K562 (cell line): ENCODE results near the gene LMX1B. TPM values are rescaled to one million over a fixed set of nuclear protein-coding genes. Genes with fewer than 3 reads are reported as not detected.

Experiments used
- ATAC-seq: fragments of 200-7000 bp; cut with Tn5 transposase; 3 replicates; pipeline ENCODE4 v1.9.1; 2020; ENCODE audit warnings: moderate library complexity
- BruUV-seq: library from RNA; stranded (reverse); fragments of 400-500 nt; replicated peaks from 2 replicates; lab custom pipeline; 2021; lab: Mats Ljungman, UMichigan
- CTCF ChIA-PET: fragments of 300-600 bp; formaldehyde crosslinking; extraction: SDS; loops from one replicate; lab custom pipeline; 2021; ENCODE audit warnings: low intra/inter-chr PET ratio; lab: Yijun Ruan, JAX
- POLR2A ChIA-PET: fragments of 300-600, 350-650 bp; sonication (Branson Sonifier 250); formaldehyde crosslinking; extraction: SDS; loops from one replicate; lab custom pipeline; 2021; ENCODE audit warnings: antibody characterized with exemption, inconsistent platforms; lab: Yijun Ruan, JAX
- DNase-seq, 4 experiments: peaks; one replicate each; pipeline versions ENCODE4 v3.0.0 to v3.0.0-alpha.2; 2011 to 2018; ENCODE audit warnings: low spot score in 3 of 4, mixed read lengths in 3 of 4; ENCODE audit errors: extremely low read depth in 1 of 4
- FAIRE-seq: peaks from 2 replicates; lab custom pipeline; 2011; peaks lifted over from hg19 to GRCh38; lab: Jason Lieb, UNC
- H2AFZ ChIP-seq: 2 replicates; pipeline ENCODE4 v1.6.0; 2011; ENCODE audit warnings: low read depth, low read length, control low read depth, inconsistent platforms
- H3K27ac ChIP-seq: fragments of 200-600 bp; 3 replicates; pipeline ENCODE4 v1.8.0; 2011; ENCODE audit warnings: low read depth, mild to moderate bottlenecking, control low read depth, inconsistent platforms, low read length, moderate library complexity, mixed read lengths; ENCODE audit errors: extremely low read depth
- H3K27me3 ChIP-seq, 2 experiments: fragments of 300-600 bp in 1 of 2; 2 replicates in 1 of 2; 3 replicates in 1 of 2; pipeline versions ENCODE4 v1.6.0 to v1.8.0; 2011; ENCODE audit warnings: inconsistent platforms in 2 of 2, low read length in 2 of 2, mild to moderate bottlenecking in 1 of 2, mixed read lengths in 1 of 2, moderate library complexity in 1 of 2; ENCODE audit not compliant: control insufficient read depth in 2 of 2, insufficient read depth in 2 of 2
- H3K36me3 ChIP-seq: fragments of 300-600 bp; 3 replicates; pipeline ENCODE4 v1.8.0; 2011; ENCODE audit warnings: mild to moderate bottlenecking, low read length, inconsistent platforms; ENCODE audit not compliant: control insufficient read depth, insufficient read depth
- H3K4me1 ChIP-seq, 2 experiments: fragments of 200-600 bp in 1 of 2; replicated peaks in 1 of 2; 2 replicates in 1 of 2; 3 replicates in 1 of 2; pipeline versions ENCODE4 v1.5.1 to v1.8.0; 2011; ENCODE audit warnings: inconsistent platforms in 2 of 2, low read length in 2 of 2, mild to moderate bottlenecking in 1 of 2, mixed read lengths in 1 of 2, moderate library complexity in 1 of 2; ENCODE audit not compliant: control insufficient read depth in 2 of 2, insufficient read depth in 2 of 2
- H3K4me2 ChIP-seq: 2 replicates; pipeline ENCODE4 v1.6.1; 2011; ENCODE audit warnings: low read length, control low read depth, inconsistent platforms, mixed read lengths; ENCODE audit not compliant: insufficient read depth
- H3K4me3 ChIP-seq: fragments of 200-600 bp; sonication (generic), shearing (Covaris generic); 2 replicates; pipeline ENCODE4 v1.5.1; 2016; ENCODE audit warnings: control low read depth, inconsistent platforms
- H3K79me2 ChIP-seq: fragments of 200-600 bp; 3 replicates; pipeline ENCODE4 v1.8.0; 2011; ENCODE audit warnings: low read length, inconsistent platforms; ENCODE audit not compliant: control insufficient read depth, insufficient read depth
- H3K9ac ChIP-seq, 2 experiments: 2 replicates each; pipeline versions ENCODE4 v1.6.0 to v1.6.1; 2011; ENCODE audit warnings: low read depth in 2 of 2, low read length in 2 of 2, control low read depth in 1 of 2, inconsistent platforms in 1 of 2, mild to moderate bottlenecking in 1 of 2, mixed read lengths in 1 of 2; ENCODE audit not compliant: insufficient read depth in 1 of 2
- H3K9me1 ChIP-seq: one replicate; pipeline ENCODE4 v1.6.0; 2011; ENCODE audit warnings: inconsistent platforms, mild to moderate bottlenecking, low read length, moderate library complexity; ENCODE audit not compliant: control insufficient read depth, insufficient read depth
- H3K9me3 ChIP-seq: replicated peaks from 2 replicates; pipeline ENCODE4 v1.5.1; 2011; ENCODE audit warnings: low read depth, low read length, inconsistent platforms; ENCODE audit not compliant: control insufficient read depth, insufficient read depth
- H4K20me1 ChIP-seq: replicated peaks from 2 replicates; pipeline ENCODE4 v1.6.1; 2011; ENCODE audit warnings: low read length, inconsistent platforms, mixed read lengths; ENCODE audit not compliant: control insufficient read depth, insufficient read depth
- CBX1 ChIP-seq: sonication (generic); IDR thresholded peaks from 2 replicates; pipeline ENCODE4 v1.6.1; 2016; ENCODE audit warnings: antibody characterized with exemption, low read depth, mild to moderate bottlenecking
- CBX5 ChIP-seq: IDR thresholded peaks from 2 replicates; pipeline ENCODE4 v1.6.1; 2014; ENCODE audit warnings: low read depth, borderline replicate concordance
- CREBBP ChIP-seq: IDR thresholded peaks from one replicate; pipeline ENCODE4 v1.6.1; 2012; ENCODE audit warnings: low read depth, mild to moderate bottlenecking, control low read depth, inconsistent platforms, low read length
- DMBX1 ChIP-seq: fragments of 250-450 bp; sonication (Bioruptor Pico); IDR thresholded peaks from 2 replicates; pipeline ENCODE4 v1.8.0; 2022; ENCODE audit warnings: inconsistent platforms, mild to moderate bottlenecking, moderate library complexity, borderline replicate concordance
- ELF2 ChIP-seq: fragments of 250-450 bp; sonication (Bioruptor Pico); IDR thresholded peaks from 2 replicates; pipeline ENCODE4 v1.5.0; 2021; ENCODE audit warnings: mild to moderate bottlenecking
- FUS ChIP-seq: fragments of 200-400 bp; formaldehyde crosslinking; optimal IDR thresholded peaks from 2 replicates; pipeline ENCODE3; 2017; ENCODE audit warnings: low read depth, low read length
- ZNF134 ChIP-seq: fragments of 250-450 bp; sonication (Bioruptor Pico); conservative IDR thresholded peaks from 2 replicates; pipeline ENCODE4 v1.4.0; 2020
- ZNF23 ChIP-seq: fragments of 250-450 bp; sonication (Bioruptor Pico); IDR thresholded peaks from 2 replicates; pipeline ENCODE4 v1.4.0; 2020; ENCODE audit warnings: mild to moderate bottlenecking
- ZNF280A ChIP-seq: fragments of 450-650 bp; IDR thresholded peaks from 2 replicates; pipeline ENCODE4 v1.6.1; 2018; ENCODE audit warnings: mild to moderate bottlenecking, low read depth; ENCODE audit not compliant: partially characterized antibody
- ZNF561 ChIP-seq: fragments of 450-650 bp; formaldehyde crosslinking; conservative IDR thresholded peaks from 2 replicates; pipeline ENCODE4 v1.4.0; 2020; ENCODE audit warnings: mild to moderate bottlenecking, moderate library complexity
- ZNF695 ChIP-seq: fragments of 450-650 bp; formaldehyde crosslinking; IDR thresholded peaks from 2 replicates; pipeline ENCODE4 v1.4.0; 2020; ENCODE audit warnings: mild to moderate bottlenecking, moderate library complexity
- WGBS: fragments of 100-300 bp; shearing (Covaris generic); methylation state at CpG from one replicate; pipeline ENCODE4 v1.1.6; 2016; ENCODE audit warnings: low coverage, mixed read lengths; ENCODE audit not compliant: insufficient coverage; ENCODE audit errors: missing lambda C conversion rate; 5-methylcytosine and 5-hydroxymethylcytosine counted together
- in situ Hi-C: fragments of 300-500 bp; cut with MboI; formaldehyde crosslinking; loops from 4 replicates; pipeline ENCODE4 v1.15.0; 2018; ENCODE audit warnings: inconsistent platforms, mixed read lengths
- intact Hi-C: fragments of 100-400 bp; cut with micrococcal nuclease; formaldehyde crosslinking; loops from 2 replicates; pipeline ENCODE4 v1.14.2; 2022
- polyA plus RNA-seq, 8 experiments: library from polyadenylated mRNA; depleted of rRNA in 4 of 8; stranded (reverse) in 5 of 8; unstranded in 3 of 8; fragments of >200 nt; fragmentation: Nextera tagmentation in 2 of 8; fragmentation: Illumina TruSeq in 1 of 8; extraction: Ambion mirVana in 2 of 8; extraction: Trizol in 1 of 8; gene quantifications; 2 replicates each; pipeline versions ENCODE4 v1.2.1 to v1.2.3, GENCODE V29; 2011 to 2014; ENCODE audit warnings: inconsistent platforms in 1 of 8, missing spikeins in 1 of 8
- total RNA-seq, 7 experiments: library from RNA; depleted of rRNA in 6 of 7; stranded (reverse); fragments of >200 nt in 6 of 7; fragmentation: Illumina TruSeq in 2 of 7; extraction: Trizol in 2 of 7; gene quantifications; 2 replicates each; pipeline versions ENCODE4 v1.2.1 to v1.2.3, GENCODE V29; 2011 to 2021; ENCODE audit warnings: low replicate concordance in 1 of 7
- TF ChIP-seq, protein P1 (sequence below): fragments of 450-650 bp; conservative IDR thresholded peaks from 2 replicates; pipeline ENCODE4 v1.6.1; 2016; ENCODE audit warnings: missing genetic modification characterization, low read depth, mild to moderate bottlenecking, missing compliant biosample characterization, moderate library complexity

Gene LMX1B
- total and polyA plus RNA-seq, 9 of the 15 experiments (the other 6 are each of a cell fraction or from before 2014, with no cell fraction given), result not detected

- H3K9me1 ChIP-seq, result no peaks in the 10 kb centered on the region
- no peaks in the 10 kb centered on the region for H3K36me3 ChIP-seq
- BruUV-seq, result no TSS peak
- no peaks in the 10 kb centered on the region for H3K79me2 ChIP-seq
- 0% methylated on average over 7 of the region's 7 CpGs for WGBS
- H3K27me3 ChIP-seq, result peaks cover 0 to 60% of the 10 kb centered on the region in 2 experiments; a peak in 3 of 5 replicates
- no peak overlapping the region for H3K27ac ChIP-seq
- ATAC-seq (no peak), FAIRE-seq (no peak), DNase-seq (no peak)
- ChIA-PET POLR2A (no interaction called here), CTCF (no interaction called here)
- H3K9ac ChIP-seq, result no peak overlapping the region
- intact Hi-C loops (no loop called here), in situ Hi-C loops (no loop called here)
- no peak overlapping the region for H3K4me3 ChIP-seq
- H3K4me1 ChIP-seq, result no peaks in the 10 kb centered on the region
- TF ChIP-seq ZNF134 (CRISPR knock-in tag), result no peak
- no peak for TF ChIP-seq DMBX1 (CRISPR knock-in tag)
- no peak for TF ChIP-seq ELF2 (CRISPR knock-in tag)
- no peak for TF ChIP-seq CREBBP
- TF ChIP-seq ZNF561 (CRISPR knock-in tag), result no peak
- TF ChIP-seq ZNF695 (CRISPR knock-in tag), result no peak
- TF ChIP-seq ZNF23, result no peak
- no peak for TF ChIP-seq CBX5
- no peak for TF ChIP-seq ZNF280A
- TF ChIP-seq FUS, result no peak
- TF ChIP-seq CBX1, result no peak
- TF ChIP-seq, protein P1, sequence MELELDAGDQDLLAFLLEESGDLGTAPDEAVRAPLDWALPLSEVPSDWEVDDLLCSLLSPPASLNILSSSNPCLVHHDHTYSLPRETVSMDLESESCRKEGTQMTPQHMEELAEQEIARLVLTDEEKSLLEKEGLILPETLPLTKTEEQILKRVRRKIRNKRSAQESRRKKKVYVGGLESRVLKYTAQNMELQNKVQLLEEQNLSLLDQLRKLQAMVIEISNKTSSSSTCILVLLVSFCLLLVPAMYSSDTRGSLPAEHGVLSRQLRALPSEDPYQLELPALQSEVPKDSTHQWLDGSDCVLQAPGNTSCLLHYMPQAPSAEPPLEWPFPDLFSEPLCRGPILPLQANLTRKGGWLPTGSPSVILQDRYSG, result no peak
- H3K9me3 ChIP-seq, result no peaks in the 10 kb centered on the region
- no peak overlapping the region for H2AFZ ChIP-seq
- no peak overlapping the region for H3K4me2 ChIP-seq
- H4K20me1 ChIP-seq, result no peaks in the 10 kb centered on the region; the same call in 1 of the 2 replicates
Observed at GRCh38 chr9:126582427-126582826, 31.3 kb upstream of the LMX1B start.
